GM18867 (cell line): ENCODE results near the gene AJAP1.

Source experiments
- ATAC-seq: cut with Tn5 transposase; IDR thresholded peaks from one replicate; pipeline ENCODE4 v1.9.1; 2021; ENCODE audit warnings: mild to moderate bottlenecking, moderate library complexity; ENCODE audit not compliant: unreplicated experiment

AJAP1 gene

DNA sequence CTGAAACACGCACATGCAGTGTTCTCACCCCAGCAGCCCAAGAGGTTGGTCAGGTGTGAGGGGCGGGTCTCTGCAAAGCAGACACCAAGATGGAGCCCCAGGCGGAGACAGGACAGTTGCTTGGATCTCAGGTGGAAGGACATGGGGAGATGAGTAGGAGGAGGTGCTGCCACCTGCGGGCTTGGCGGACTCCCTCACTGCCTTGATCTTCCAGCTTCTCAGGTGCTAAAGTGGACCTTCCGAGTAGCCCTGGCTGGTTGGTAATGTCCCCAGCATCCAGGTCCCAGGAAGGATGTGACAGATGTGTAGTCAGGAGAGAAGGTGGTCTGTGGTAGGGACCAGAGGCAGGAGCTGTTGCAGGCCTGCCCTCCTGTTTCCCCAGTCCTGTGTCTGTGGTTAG lies 114.1 kb downstream of the AJAP1 start:
- ATAC-seq: no peak

DNA sequence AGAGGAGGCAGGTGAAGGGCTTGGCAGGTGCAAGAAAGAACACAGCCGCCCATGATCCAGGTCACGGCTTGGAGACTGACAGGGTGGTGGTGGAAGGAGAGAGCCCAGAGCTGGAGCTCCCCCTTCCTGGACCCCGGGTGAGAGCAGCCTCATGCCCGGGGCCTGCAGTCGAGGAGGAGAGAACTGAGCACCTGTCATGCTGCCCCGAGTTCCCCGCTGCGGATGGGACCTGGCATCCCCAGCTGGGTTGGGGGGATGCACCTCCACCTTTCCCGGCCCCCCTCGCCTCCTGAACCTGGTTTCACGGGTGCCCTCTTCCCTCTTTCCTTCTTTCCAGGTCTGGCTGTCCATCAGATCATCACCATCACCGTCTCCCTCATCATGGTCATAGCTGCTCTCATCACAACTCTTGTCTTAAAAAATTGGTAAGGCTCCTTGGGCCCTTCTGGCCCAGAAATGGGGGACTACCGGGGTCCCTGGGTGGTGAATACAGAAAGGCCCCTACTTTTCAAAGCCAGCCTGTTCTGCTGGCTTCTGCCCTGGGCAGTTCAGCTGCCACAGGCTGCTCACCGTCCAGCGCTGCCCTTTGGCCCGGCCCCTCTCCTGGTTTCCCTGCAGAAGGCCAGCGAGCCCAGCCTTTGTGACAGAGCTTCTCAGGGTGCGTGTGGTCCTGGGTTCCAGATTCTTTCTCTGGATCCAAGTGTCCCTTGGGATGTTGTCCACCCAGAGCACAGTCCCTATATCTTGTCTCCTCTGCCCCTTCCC lies 115.3 kb downstream of the AJAP1 start:
- ATAC-seq: no peak

DNA sequence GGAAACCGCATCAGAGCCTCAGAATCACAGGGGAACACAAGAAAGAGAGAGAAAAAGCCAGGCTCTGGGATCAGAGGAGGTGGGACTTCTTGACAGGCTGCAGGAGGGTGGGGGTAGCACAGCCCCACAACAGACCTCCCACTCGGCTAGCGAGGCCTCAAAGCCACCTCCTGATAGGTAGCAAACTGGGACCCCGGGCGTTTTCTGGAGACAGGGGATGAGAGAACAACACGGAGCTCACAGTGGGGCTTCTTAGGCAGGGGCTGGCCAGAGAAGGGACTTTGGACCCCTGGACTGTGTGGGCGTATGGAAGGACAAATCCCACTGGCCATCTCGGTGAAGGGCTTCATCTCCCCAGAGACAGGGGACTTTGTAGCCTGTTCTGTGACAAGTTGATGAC lies 116.3 kb downstream of the AJAP1 start:
- no peak for ATAC-seq

DNA sequence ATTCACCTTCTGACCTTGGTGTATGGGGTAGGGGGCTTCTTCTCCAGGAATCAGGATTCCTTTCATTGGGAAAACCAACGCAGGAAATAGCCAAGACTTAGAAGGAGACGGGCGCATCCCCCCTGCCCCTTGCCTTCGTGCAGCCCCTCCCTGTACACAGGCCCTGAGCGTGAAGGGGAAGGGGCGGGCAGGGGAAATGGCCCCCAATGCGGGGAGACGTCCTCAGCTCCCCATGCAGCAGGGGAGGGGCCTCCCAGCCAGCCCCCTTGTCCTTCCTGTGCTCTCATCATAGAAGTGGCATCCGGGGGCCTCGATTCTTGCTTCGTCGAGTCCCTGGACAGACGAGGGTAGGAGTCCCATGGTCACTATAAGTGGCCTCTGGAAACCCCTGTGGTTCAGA lies 116.9 kb downstream of the AJAP1 start:
- ATAC-seq: no peak

DNA sequence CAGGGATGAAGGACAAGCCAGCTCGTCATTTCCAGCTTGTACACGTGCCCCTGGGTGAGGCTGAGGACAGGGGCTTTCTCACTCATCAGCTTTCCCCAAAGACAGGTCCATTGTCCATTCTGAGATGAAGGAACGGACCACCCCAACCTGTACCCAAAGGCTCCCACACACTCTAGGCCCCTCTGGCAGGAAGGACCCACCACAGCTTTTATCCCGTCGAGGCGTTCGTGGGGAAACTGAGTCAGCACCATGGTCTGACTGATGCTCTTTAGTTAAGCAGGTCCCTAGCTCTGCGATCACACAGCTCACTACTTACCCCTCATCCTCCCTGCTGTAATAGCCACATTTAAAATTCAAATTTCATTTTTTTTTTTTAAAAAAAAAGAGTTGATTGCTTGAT lies 117.3 kb downstream of the AJAP1 start:
- ATAC-seq: no peak

DNA sequence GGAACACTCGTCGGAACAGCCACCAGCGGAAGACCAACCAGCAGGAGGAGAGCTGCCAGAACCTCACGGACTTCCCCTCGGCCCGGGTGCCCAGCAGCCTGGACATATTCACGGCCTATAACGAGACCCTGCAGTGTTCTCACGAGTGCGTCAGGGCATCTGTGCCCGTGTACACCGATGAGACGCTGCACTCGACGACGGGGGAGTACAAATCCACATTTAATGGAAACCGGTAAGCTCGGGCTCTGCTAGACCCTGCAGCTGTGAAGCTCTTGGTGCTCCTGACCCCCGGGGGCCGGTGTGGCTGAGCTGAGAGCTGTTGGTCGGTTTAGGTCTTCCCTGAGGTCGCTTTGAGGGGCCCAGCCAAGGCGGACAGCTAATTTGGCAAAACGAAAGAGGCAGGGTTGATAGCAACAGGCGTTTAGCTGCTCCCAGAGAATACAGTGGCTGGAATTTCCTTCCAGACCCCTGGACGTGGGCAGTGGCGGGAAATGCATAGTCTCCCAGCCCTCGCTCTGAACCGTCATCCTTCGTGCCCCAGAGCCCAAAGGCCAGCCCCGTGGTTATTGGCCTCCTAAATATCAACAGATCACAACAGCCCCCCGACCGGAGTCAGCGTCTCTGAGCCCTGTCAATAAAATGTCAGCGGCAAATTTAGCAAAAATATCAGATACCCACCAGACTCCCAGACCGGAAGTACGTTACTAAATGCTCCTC lies 118.0 kb downstream of the AJAP1 start:
- ATAC-seq: no peak

DNA sequence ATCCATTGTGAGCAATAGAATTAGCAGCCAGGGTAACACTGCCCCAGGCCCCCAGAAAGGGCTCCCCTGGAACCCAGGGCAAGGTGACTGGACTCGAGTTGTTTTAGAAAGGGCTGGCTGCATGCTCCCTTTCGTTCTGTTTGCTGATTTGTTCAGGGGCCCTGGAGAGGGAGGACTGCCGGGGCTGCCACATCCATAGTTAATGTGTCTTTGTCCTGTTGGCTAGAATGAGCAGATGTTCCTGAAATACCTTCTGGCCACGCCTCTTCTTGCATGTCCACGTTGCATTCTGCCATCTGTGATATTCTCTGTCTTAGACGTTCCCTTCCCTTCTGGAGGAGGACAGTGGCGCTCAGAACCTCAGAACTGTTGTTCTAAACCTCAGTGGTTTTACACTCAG lies 118.8 kb downstream of the AJAP1 start:
- no peak for ATAC-seq

DNA sequence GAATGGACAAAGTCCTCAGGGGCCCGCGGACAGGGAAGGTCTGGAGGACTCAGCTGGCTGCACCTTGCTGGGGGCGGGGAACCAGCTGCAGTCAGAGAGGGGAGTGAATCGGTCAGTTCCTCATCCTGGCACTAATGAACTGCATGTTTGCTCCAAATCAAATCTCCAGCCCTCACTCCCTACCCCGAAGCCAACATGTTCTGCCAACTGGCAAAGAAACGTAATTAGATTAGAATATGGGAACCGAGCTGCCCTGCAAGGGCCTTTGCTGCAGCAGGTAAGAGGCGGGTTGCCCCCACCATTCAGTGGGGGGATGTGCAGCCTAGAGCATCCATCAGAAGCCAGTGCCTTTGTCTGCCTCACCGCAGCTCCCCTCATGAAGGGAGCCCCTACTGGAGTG lies 121.1 kb downstream of the AJAP1 start:
- no peak for ATAC-seq

DNA sequence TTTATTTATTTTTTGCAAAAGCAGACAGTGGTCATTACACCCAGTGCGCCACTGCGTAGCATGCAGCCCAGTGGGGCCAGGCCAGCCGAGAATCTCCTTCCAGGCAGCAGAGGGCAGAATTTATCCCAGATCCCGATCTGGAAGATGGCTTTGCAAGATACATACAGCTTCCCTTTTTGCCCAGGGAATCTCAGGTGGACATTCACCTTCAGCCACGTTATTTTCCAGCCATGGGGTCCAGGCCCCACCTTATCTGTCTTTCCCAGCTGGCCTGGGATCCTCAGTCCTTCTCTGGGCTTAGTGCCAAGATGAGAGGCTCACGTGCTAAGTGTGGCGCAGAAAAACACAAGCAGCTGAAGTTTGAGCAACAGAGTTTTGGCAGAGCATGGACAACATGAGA lies 123.6 kb downstream of the AJAP1 start:
- ATAC-seq: no peak

DNA sequence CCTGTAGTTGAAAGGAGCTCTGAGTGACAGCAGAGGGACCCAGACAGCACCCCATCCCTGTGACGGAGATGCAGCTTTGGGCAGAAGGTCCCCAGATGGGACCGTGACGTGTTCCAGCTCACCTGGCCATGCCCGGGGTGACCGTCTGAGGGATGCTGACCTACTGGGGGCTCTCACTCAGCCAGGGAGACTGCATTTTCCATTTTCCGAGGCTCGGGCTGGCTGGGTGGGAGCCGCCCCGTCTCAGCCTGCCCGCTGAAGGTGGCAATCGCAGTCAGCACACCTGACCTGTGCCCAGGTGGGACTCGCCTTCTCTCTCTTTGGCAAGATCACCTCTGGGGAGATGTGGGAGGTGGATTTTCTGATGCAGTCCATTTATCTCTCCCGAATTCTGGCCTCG lies 127.2 kb downstream of the AJAP1 start:
- ATAC-seq: no peak

DNA sequence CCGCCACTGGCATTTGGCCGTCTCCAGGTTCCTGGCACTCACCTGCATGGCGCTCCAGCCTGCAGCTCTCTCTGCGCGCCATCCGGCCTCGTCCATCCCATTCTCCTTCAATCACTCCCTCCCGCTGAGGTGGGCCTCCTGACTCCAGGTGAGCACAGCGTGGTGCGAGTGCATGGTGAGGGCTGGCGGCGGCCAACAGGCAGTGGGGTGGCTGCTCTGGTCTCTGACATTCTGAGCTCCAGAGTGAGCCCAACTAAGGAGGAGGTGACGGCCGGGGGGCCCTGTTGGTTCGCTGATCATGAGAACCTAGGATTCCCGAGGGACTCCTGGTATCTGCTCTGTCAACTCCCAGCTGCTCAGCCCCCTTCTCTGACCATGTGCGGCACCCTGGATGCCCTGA lies 130.4 kb downstream of the AJAP1 start:
- ATAC-seq: no peak

DNA sequence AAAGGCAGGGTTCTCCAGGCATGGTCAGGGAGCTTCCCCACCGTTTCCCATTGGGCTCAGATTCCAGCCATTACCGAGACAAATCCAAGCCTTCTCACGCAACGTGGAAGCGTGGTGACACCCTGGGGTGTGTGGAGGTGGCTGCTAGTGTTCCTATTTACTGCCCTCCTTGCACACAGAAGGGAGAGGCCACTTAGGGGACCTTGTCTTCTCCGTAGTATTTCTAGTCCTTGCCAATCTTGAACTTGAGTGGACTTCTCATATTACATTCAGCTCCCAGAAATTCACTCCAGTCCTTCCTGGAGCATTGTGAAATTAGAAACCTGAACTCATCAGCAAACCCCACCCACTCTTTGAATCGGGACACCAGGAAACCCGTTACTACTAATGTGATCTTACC lies 131.6 kb downstream of the AJAP1 start:
- ATAC-seq: no peak

DNA sequence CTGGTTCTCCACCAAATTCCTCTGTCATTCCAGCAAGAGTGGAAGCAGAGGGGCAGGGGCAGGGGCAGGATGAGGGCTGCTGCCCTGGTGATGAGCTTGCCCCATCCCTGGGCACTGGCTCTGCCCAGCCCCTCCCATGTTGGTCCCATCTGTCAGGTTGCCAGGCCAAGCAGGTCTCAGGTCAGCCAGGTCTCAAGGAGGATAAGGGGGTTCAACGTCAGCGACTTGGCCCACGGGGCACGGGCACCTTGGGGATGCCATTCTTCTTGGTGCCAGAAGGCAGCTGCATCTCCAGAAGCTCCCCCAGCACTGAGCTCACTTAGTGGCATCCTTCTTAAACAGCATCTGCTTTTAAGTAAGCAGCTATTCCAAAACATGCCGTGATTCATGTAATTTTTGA lies 133.1 kb downstream of the AJAP1 start:
- no peak for ATAC-seq

DNA sequence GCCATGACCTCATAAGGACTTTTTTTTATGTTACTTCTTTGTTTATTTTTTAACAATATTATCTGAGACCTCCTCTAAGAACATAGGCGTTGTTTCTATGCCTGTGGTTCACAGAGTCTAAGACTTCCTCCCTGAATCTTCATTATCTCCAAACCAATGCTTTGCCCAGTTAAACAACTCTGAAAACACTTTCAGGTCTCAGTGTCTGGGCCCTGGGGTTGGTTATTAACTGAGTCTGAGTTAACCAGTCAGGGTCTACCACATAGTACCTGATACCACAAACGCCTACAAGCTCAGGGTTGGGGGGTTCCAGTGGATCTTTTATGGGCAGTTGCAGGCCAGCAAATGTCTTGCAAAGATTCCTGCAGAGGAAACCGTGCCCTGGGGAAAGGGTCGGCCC lies 138.2 kb downstream of the AJAP1 start:
- ATAC-seq: no peak

DNA sequence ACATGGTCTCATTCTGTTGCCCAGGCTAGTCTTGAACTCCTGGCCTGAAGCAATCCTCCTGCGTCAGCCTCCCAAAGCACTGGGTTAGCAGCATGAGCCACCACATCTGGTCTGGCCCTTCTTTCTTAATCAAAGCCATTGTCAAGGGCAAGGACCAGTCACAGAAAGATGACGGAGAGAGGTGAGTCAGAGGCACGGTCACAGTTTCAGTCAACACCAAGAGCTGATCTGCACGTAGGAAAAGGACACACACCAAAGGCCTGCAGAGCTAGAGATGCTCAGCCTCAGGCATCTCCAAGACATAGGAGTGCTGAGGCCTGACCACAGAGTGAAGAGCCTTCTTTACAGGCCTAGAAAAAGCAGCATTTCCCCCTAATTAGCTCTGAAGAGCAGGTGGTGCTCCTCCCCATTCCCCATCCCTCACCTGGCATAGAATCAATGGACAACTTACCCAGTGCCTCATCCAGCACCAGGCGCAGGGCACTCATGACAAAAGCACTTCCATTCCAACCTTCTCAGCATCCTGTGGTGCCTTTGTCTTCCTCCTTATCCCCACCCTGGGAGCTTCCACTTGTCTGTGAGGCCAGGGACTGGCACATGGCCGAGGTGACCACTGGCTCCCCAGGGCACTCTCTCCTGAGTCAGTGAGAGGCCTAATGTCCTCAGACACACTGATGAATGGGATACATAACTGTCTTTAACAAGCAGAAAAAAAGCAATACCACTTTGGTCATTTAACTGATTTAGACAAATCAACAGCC lies 139.8 kb downstream of the AJAP1 start:
- no peak for ATAC-seq

DNA sequence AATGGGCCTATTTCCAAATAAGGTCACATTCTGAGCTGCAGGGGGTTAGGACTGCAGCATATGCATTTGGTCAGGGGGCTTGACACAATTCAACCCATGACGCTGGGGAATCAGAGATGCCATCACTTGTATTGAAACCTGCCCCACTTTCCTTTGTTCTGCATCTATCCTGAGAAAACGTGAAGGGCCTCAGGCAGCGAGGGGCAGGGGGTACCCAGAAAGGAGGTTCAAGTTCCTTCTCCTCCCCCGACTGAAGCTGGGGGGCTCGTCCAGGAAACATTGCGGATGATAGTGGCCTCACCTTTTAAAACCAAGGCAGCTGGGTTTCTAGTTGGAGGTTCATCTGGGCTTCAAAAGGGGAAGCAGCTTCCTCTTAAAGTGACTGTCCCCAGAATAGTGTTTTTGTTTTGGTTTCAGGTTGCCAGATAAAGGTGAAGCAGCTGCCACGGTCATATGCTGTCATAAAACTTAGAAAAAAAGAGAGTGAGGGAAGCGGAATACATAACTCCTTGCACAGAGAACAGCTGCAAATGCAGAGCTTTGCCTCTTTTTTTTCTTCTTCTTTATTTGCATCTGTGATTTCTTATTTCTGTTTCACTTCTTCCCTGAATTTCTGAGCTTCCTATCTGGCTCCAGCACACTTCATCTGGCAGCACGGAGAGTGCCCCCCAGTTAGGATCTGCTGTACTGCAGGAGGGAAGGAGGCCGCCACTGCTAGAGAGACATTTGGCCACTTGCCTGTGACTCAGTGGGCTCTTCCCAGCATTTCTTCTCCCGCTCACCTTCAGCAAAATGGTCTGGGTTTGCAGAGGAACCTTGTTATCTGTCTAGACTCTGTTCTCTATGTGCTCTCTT lies 142.0 kb downstream of the AJAP1 start:
- peak; percentile 91 for ATAC-seq

DNA sequence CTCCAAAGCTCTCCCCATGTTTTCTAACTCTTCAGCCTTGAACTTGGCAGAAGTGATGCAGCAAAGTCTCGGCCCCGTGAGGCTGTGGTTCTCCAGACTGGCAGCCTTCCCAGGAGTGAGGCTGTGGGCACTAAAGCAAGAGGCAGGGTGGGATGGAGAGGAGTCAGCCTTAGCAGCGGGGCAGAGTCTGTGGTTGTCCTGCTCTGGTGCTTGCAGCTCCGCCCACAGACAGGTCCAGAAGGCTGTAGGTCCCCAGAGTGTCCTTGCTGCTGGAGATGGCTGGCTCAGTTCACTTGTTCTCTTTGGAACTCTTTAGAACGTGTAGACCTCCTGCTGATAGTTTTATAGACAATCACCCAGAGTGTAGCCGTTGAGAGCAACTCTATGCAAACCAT lies 142.6 kb downstream of the AJAP1 start:
- ATAC-seq: peak; percentile 25

DNA sequence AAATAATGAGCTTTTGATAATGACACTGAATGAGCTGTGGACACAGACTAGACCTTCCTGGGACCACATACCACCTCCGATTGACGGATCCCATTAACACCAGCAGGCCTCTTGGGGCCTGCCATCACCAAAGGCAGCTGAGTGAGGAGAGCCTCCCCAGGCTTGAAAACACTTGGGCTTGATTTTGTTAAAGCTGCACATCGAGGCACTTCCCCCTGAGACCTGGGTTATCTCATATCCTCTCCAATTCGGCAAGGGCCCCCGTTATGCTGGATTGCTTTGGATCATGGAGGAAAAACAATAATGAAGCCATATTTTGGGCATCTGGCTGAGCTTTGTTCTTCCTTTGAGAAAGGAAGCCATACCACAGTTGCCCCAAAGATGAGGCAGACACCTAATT lies 143.0 kb downstream of the AJAP1 start:
- no peak for ATAC-seq

DNA sequence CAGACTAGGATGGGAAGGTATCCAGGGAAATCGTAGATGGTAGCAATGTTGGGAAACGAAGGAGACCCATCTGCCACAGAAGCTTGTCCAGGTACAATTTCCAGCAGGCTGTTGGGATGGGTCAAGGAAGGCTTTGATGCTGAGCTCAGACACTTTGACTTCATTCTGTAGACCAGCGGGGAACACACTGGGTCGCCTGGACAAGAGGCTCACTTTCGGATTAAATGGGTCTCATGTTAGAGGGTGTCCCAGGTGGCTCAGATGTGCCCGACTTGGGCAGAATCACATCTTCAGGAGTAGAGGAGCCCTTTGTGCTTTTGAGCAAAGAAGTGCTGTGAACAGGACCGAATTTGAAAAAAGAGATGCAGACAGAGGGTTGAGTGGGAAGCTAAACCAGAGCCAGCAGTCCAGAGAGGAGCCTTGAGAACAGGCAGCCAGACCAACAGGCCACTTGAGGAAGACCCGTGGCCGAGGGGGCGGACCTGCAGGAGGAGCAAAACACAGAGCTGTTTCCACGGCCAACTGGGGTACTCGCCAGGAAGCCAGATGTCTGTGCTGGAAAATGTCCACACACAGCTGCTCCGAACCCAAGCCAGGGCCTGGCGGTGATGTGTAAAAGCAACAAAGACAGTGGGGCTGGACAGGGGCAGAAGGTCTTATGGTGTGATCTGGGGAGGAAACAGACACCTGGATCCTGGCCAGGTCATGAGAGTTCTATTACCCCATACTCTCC lies 146.9 kb downstream of the AJAP1 start:
- ATAC-seq: no peak

DNA sequence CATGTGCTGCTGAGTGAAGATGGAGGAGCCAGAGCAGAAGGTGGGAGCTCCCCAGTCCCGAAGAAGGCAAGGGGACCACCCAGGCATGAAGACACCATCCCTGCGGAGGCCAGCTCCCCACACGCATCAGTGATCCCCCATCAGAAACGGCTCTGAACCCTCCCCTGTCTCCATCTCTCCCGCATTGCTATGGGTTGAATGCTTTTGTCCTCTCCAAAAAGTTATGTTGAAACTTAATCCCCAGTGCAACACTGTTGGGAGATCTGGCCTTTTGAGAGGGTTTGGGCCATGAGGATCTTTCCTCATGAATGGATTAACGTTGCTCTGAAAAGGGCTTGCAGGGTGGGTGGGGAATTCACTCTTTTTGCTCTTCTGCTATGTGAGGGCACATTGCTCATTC lies 147.6 kb downstream of the AJAP1 start:
- ATAC-seq: no peak
